ENCODE data around the gene CCNH.

CCNH gene

DNA sequence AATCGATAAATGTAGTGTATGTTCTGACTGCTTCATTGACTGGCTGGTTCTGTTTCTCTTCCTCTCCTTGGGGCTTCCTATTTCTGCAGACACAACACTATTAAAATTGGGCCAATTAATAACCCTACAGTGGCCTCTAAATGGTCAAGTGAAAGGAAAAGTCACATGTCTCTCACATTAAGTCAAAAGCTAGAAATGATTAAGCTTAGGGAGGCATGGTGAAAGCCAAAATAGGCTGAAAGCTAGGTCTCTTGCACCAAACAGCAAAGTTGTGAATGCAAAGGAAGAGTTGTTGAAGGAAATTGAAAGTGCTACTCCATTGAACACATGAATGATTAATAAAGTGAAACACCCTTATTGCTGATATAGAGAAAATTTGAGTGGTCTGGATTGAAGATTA lies 58.2 kb downstream of the CCNH start:
- no peak for DNase-seq

DNA sequence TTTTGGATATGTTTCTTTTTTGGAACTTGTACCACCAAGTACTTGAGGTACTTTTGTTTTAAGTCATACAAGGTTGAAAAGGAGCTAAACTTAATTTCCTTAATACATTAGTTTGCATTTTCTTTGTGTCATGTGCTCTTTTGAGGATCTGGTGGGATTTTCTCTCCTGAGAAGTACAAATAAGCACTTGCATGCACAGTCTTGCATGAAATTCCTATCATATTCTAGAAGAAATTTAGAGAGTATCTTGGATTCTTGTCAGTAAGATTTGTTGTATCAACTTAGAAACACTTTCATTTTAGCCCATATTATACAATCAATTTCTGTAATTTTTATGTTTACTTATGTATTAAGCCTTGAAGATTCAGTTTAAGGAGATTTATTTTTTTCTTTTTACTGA lies 64.9 kb downstream of the CCNH start:
- no peak for DNase-seq

DNA sequence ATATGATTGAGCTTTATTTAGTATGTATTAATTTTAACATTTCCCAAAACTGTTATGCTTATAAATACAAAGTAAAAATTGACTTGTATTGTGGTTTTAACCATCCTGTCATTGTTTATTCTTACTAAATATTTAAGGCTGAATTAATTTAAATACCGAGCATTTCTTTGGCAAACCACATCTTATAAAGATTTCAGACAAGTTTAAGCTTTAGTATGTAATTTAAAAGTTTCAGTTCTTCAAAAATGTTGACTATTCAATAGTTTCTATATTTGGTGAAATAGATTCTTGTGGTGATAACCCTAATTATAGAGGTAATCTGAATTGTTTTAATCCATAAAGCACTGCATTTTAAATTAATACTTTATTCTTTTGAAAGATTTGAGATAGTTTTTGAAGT lies 65.5 kb downstream of the CCNH start:
- DNase-seq: no peak

All from NCI-H2171 treated with DMSO at 0.1 percent for 48 hours (cell line).